NCI-H128 (cell line): ENCODE data around the gene TNFAIP8L1.
"Not testable (repeated sequence)": the region's sequence is repeated elsewhere in the genome, so short reads cannot be mapped to it uniquely, and the experiment has no call there.

ENCODE experiments used
- DNase-seq: peaks from one replicate; lab custom pipeline; 2025; ENCODE audit not compliant: unreplicated experiment; lab: John Stamatoyannopoulos, UW

Gene TNFAIP8L1

GRCh38 chr19:4675346-4675745 is 36.0 kb downstream of the TNFAIP8L1 start:
- DNase-seq, result no peak

GRCh38 chr19:4676955-4677731 is 37.8 kb downstream of the TNFAIP8L1 start:
- DNase-seq, result no peak

GRCh38 chr19:4678881-4679790 is 39.8 kb downstream of the TNFAIP8L1 start:
- DNase-seq, result no peak

- DNase-seq, result not testable (repeated sequence)
Measured at GRCh38 chr19:4680021-4680420, 40.7 kb downstream of the TNFAIP8L1 start.

- DNase-seq, result no peak
Measured at GRCh38 chr19:4682417-4683200, 43.3 kb downstream of the TNFAIP8L1 start.

GRCh38 chr19:4684312-4685095 is 45.2 kb downstream of the TNFAIP8L1 start:
- no peak for DNase-seq

- no peak for DNase-seq
Measured at GRCh38 chr19:4686700-4687099, 47.4 kb downstream of the TNFAIP8L1 start.

- no peak for DNase-seq
Measured at GRCh38 chr19:4687396-4687795, 48.1 kb downstream of the TNFAIP8L1 start.

GRCh38 chr19:4688587-4688986 is 49.3 kb downstream of the TNFAIP8L1 start:
- no peak for DNase-seq

- no peak for DNase-seq
Measured at GRCh38 chr19:4689403-4689802, 50.1 kb downstream of the TNFAIP8L1 start.

GRCh38 chr19:4690361-4690760 is 51.0 kb downstream of the TNFAIP8L1 start:
- no peak for DNase-seq

- no peak for DNase-seq
Measured at GRCh38 chr19:4691373-4691772, 52.1 kb downstream of the TNFAIP8L1 start.

GRCh38 chr19:4692251-4693077 is 53.1 kb downstream of the TNFAIP8L1 start:
- no peak for DNase-seq

- no peak for DNase-seq
Measured at GRCh38 chr19:4693078-4693350, 53.7 kb downstream of the TNFAIP8L1 start.

- DNase-seq, result no peak
Measured at GRCh38 chr19:4693471-4694121, 54.3 kb downstream of the TNFAIP8L1 start.

- DNase-seq, result no peak
Measured at GRCh38 chr19:4694211-4694987, 55.1 kb downstream of the TNFAIP8L1 start.

- DNase-seq, result no peak
Measured at GRCh38 chr19:4695224-4695731, 56.0 kb downstream of the TNFAIP8L1 start.

GRCh38 chr19:4697304-4697703 is 58.0 kb downstream of the TNFAIP8L1 start:
- no peak for DNase-seq
